Nucleus accumbens (tissue), 56 donors: ENCODE data around the gene LDLRAP1.

Source experiments
- DNase-seq, 56 donors: peaks; one replicate each; lab custom pipeline; 2025; lab: John Stamatoyannopoulos, UW

Gene LDLRAP1

DNA sequence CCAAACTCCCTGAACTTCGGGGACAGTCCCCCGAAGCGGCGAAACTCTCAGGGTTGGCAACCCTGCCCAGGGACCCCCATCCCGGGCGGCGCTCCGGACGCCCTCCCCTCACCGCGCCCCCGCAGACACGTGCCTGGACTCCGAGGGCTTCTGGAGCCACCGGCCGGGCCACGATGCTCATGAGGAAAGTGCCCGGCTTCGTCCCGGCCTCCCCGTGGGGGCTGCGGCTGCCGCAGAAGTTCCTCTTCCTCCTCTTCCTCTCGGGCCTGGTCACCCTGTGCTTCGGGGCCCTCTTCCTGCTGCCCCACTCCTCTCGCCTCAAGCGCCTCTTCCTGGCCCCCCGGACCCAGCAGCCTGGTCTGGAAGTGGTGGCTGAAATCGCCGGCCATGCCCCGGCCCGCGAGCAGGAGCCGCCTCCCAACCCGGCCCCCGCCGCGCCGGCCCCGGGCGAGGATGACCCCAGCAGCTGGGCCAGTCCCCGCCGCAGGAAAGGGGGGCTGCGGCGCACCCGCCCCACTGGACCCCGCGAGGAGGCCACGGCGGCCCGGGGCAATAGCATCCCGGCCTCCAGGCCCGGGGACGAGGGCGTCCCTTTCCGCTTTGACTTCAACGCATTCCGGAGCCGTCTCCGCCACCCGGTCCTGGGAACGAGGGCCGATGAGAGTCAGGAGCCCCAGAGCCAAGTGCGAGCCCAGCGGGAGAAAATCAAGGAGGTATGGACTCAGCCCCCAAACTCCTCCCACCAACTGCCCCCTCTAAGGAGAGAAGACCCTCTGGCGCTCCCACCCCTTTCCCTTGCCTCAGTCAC, 74.4 kb downstream of the LDLRAP1 start:
- peak in 7 of 56 donors; percentile 9 to 50 (median 34) for DNase-seq

DNA sequence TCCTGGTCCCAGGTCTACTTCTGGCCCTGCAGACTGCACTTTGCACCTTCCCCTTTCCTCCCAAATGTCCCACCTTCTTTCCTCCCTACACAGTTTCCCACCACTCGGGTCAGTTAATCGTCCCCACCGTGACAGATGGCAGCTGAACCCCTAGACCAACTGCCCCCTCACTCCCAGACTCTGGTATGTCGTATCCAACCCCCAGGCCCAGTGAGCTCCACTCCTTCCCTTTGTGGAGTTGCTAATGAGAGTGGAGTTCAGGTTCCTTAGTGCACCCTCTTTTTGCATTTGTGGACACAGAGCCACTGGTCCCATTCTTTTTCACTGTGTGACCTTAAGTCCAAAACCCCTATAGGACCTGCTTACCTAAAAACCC, 75.0 kb downstream of the LDLRAP1 start:
- no peak for DNase-seq
